Measurements from ENCODE around the gene MAPKBP1.

The MAPKBP1 gene

GRCh38 chr15:41782371-41783282, 8.3 kb downstream of the MAPKBP1 start:
- no peak for DNase-seq

GRCh38 chr15:41783296-41783695, 9.0 kb downstream of the MAPKBP1 start:
- no peak for DNase-seq

DNA sequence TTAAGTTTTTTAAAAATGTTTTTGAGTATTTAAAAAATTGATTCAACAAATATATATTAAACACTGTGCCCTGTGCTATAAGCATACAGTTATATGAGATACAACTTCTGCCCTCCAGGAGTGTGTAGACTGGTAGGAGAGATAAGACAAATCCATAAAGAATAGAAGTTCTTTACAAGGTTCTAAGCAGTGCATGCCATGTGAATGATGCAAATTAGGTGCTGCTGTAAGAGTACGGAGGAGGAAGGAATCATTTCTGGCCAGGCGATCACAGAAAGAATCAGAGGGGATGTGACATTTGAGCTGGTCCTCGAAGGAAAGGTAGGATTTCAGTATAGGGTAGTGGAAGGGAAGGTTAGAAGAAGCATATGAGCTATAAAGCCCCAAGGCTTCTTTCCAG, 14.0 kb downstream of the MAPKBP1 start:
- DNase-seq, result peak in 1 of 2 experiments; percentile 20

GRCh38 chr15:41789236-41789635, 15.0 kb downstream of the MAPKBP1 start:
- no peak for DNase-seq

DNA sequence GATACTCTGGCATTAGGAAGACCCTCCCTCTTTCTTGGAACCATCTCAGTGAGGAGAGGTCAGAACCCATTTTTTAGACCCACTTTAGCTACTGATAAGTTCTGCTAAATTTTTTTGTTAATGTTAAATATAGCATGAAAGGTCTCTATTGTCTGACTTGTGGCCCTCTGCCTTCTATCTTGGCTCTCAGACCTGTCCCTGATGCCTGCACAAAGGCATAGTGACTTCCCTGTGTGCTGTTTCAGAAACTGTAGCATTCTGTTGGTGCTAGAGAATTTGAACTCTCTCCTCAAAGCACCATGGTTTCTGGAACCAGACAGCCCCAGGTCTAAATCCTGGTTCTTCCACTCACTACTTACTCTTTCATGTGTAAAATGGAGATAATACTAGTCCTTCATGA, 15.4 kb downstream of the MAPKBP1 start:
- DNase-seq, result no peak

DNA sequence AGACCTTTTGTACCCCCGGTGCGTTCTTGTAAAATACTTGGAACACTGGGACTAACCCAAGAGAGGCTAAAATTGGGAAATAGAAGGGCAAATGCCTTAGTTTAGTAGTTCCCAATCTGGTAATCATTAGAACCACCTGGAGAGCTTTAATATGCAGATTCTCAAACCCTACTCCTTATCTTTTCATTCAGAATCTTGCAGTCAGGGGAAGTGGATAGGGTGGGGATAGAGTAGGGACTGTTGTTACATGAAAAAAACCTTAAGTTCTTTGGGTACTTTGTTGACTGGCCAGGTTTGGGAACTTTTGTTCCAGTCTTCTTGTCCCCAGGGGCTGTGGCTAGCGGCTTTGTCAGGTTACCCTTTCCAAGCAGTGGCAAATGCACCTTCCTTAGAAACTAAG, 15.9 kb downstream of the MAPKBP1 start:
- DNase-seq, result no peak

DNA sequence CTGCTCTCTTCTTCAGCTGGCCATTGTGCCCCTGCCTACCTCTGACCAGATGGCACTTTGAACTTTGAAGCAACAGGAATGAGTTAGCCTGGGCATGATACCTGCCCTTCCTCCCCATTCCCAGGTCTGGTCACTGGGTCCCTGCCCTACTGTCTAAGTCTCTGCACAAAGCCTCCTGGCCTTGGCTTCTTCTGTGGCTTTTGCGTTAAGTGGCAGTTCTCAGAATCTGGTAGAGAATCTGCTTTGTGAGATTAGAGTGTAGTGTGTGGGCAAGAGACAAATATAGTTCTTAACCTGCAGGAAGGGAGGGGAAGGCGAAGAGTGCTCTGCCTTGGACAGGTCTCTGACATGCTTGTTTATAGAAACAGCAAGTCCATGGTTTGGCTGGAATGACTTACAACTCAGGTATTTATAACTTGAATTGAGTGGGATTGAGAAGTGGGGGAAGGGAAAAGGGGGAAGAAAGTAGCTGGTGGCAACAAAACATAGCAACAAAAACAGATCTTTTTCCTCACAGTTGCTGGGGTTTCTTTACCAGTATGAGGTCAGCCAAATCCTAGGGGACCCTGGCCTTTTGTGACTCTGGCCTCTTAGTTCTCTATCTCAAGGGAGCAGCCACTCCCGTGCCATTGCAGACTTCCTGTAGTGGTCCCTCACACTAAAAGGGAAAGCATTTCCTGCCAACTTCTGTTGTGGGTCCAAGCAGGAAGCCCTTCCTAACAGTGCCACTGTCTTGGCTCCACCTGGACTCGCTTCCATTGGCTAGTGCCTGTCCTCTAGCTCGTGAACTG, 16.7 kb downstream of the MAPKBP1 start:
- no peak for DNase-seq

DNA sequence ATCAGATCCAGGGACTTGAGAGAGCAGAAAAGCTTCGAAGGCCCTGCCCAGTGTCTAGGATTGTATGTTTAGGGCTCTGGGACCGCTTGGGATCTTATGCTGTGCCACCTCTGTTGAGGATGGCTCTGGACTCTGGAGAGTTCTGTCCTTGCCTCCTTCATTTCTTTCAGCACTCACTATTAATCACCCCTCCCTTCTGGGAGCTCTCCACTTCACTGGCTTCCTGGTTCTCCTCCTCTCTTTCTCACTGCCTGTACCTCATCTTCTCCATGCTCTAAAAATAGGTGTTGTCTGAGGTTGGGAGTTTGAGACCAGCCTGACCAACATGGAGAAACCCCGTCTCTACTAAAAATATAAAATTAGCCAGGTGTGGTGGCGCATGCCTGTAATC, 17.3 kb downstream of the MAPKBP1 start:
- DNase-seq, result no peak

DNA sequence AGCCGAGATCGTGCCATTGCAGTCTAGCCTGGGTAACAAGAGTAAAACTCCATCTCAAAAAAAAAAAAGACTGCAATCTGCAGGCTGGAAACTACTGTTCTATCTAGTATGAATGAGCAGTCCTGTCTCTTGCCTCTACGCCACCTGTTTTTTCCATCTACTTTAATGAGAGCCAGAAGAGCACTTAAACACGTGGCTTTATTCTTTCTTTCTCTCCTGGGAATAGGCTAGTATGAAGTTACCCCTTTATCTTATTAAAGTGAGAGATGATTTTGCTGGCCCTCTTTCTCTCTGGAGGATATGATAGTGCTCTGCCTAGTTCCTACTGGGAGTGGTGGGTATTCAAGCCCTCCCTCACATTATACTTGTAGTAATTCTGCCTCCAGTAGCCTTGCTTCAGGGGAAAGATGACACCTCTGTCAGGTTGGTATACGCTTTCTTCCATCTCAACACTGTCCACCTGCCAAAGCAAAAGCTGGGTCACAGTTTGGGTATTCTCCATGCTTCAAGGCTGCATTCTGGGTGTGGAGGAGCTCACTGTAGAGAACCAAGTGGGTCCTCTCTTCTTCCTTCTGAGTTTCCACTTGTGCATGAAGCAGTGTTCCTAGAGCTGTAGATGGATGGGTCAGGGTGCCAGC, 17.8 kb downstream of the MAPKBP1 start:
- DNase-seq, result no peak

DNA sequence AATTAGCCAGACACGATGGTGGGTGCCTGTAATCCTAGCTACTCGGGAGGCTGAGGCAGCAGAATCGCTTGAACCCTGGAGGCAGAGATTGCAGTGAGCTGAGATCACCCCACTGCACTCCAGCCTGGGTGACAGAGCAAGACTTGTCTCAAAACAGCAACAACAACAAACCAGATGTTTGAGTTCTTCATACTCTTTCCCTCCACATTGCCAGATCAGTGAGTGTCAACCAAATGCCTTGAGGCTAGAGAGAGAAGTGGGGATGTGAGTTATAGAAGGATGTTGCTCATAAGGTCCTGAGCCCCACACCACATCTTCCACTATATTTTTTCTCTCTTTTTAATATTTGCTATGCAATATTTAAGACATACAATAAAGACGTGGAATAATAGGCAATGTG, 19.8 kb downstream of the MAPKBP1 start:
- no peak for DNase-seq

GRCh38 chr15:41795996-41796856, 21.9 kb downstream of the MAPKBP1 start:
- no peak for DNase-seq

GRCh38 chr15:41797201-41797944, 23.1 kb downstream of the MAPKBP1 start:
- DNase-seq, result no peak

DNA sequence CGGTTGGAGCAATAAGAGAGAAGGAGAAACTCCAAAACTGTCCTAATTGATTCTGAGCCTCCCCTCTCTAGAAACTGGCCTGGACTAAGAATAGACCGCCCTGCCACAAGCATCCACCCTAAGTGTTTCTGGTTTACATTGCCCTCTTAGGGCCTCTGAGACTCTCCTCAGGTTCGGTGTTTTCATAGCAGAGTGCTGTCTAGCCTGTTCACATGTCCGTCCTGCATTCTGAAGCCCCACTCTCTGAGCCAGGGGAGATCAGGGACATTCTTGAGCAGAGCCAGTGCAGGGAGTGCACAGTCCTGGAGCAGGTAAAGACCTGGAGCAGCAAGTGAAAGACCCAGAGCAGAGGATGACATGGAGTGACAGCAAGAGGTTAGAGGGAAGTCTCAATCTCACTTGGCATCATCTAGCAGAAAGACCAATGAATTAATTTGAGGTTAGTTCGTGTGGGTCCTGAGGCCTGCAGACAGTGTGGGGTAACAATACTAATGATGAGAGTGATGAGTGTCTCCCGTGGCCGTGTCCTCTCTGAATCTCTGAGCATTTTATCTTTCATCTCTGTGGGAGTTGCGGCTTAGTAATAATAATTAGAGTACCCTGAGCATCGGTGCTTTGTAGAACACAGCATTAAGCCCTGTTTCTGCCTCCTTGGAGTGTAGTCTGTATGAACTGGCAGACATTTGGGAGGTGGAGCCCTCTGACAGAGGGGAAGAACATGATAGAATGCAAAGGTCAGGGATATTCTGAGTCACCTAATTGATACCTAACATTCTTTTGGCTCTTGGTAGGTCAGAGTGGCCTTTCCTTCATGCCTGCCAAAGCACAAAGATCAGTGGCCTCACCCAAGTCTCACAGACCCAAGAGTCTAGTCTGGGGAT, 24.6 kb downstream of the MAPKBP1 start:
- DNase-seq, result no peak

DNA sequence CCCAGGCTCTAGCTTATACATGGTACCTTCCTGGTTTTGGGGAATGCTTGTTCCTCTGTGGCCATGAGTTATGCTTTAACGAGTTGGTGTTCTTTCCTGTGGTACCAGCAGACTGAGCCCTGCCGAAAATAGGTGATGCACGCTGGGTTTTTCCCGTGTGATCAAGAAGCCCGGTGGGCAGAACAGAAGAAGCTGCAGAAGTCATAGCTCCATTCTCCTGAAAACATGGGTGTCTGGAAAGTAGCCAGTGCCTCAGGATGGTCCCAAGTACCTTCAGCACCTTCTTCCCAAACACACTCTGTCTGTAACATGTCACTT, 25.2 kb downstream of the MAPKBP1 start:
- DNase-seq, result no peak

GRCh38 chr15:41801185-41801584, 26.9 kb downstream of the MAPKBP1 start:
- no peak for DNase-seq

DNA sequence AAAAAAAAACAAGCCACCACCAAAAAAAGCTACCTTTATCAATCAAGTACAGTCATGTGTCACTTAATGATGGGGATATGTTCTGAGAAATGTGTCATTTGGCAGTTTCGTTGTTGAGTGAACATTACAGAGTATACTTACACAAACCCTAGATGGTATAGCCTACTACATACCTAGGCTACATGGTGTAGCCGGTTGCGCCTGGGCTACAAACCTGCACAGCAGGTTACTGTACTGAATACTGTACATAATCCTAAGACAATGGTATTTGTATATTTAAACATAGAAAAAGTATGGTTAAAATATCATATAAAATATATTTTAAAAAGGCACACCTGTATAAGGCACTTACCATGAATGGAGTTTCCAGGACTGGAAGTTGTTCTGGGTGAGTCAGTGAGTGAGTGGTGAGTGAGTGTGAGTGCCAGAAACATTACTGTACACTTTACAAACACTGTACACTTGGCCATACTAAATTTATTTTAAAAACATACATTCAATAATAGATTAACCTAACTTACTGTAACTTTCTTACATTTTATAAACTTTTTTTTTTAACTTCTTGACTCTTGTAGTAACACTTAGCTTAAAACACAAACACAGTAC, 27.7 kb downstream of the MAPKBP1 start:
- no peak for DNase-seq

GRCh38 chr15:41804361-41804760, 30.1 kb downstream of the MAPKBP1 start:
- DNase-seq, result no peak

- no peak for DNase-seq
Observed at GRCh38 chr15:41804916-41805666, 30.8 kb downstream of the MAPKBP1 start.

GRCh38 chr15:41805711-41806110, 31.4 kb downstream of the MAPKBP1 start:
- DNase-seq, result no peak

All from NCI-H526 (cell line).